Transverse colon (tissue), 3 donors: ENCODE data around the gene NTF4.
A peak's percentile ranks its signal among the peaks of the same experiment; 100 is the strongest.
"Not testable (repeated sequence)": the region's sequence is repeated elsewhere in the genome, so short reads cannot be mapped to it uniquely, and the experiment has no call there.

Experiments used
- EP300 ChIP-seq: sonication (generic); formaldehyde crosslinking; IDR thresholded peaks from one replicate; pipeline ENCODE4 v1.6.1; 2017; ENCODE audit warnings: antibody characterized with exemption, low read depth
- TF ChIP-seq, protein P1 (sequence below), 5 experiments: fragments of 200-600 bp in 3 of 5; fragments of 450-650 bp in 2 of 5; sonication (generic) in 3 of 5; IDR thresholded peaks; 1 replicate in 2 of 5; 2 replicates in 3 of 5; pipeline ENCODE4 v1.5.1; 2016 to 2017; ENCODE audit warnings: antibody characterized with exemption in 5 of 5, inconsistent platforms in 3 of 5, mild to moderate bottlenecking in 2 of 5, moderate library complexity in 1 of 5

DNA sequence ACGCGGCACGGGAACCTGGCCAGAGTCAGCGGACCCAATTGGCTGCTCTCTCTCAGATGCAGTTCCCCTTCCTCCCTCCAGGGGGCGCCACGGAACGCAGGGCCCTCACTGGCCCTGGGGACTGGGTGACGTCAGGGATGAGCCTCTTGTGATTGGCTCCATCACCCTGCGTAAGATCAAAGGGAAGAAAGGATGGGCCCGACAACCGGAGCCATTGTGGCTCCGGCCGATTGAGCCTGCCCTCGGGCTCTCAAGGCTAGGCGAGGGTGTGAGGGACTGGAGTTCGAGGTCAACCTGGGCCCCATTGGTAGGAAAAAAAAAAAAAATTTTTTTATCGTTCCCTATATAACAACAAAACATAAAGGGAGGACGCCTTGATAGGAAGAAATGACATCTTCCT, 27.8 kb downstream of the NTF4 start, which contains the start of gene CGB1:
- TF ChIP-seq EP300 = not testable (repeated sequence)
- TF ChIP-seq, protein P1, sequence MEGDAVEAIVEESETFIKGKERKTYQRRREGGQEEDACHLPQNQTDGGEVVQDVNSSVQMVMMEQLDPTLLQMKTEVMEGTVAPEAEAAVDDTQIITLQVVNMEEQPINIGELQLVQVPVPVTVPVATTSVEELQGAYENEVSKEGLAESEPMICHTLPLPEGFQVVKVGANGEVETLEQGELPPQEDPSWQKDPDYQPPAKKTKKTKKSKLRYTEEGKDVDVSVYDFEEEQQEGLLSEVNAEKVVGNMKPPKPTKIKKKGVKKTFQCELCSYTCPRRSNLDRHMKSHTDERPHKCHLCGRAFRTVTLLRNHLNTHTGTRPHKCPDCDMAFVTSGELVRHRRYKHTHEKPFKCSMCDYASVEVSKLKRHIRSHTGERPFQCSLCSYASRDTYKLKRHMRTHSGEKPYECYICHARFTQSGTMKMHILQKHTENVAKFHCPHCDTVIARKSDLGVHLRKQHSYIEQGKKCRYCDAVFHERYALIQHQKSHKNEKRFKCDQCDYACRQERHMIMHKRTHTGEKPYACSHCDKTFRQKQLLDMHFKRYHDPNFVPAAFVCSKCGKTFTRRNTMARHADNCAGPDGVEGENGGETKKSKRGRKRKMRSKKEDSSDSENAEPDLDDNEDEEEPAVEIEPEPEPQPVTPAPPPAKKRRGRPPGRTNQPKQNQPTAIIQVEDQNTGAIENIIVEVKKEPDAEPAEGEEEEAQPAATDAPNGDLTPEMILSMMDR (IDR thresholded peaks at IDR 0.05) = peak in 2 of 5 experiments; percentile 18 to 21
